Activated CD4-positive, alpha-beta T cell treated with anti-CD3 and anti-CD28 coated beads, Interleukin-2, amount 50 U/mL, for 1 hour (primary cell): ENCODE measurements around the gene NRM.
"Not testable (repeated sequence)": the region's sequence is repeated elsewhere in the genome, so short reads cannot be mapped to it uniquely, and the experiment has no call there.

Experiments used
- DNase-seq: peaks from one replicate; pipeline ENCODE4 v3.0.0-alpha.2; 2020

Gene NRM

GRCh38 chr6:30664994-30665767 is 25.6 kb downstream of the NRM start:
- no peak for DNase-seq

DNA sequence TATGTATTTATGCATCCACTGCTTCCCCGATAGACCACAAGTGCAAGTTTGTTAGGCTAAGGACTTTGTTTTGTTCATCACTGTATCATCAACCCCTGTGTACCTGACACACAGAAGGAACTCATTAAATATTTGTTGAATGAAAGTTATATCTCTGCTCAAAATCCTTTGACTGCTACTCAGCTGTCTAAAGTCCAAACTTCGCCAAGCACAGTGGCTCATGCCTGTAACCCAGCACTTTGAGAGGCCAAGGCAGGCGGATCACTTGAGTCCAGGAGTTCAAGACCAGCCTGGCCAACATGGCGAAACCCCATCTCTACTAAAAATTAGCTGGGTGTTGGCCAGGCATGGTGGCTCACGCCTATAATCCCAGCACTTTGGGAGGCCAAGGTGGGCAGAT is 32.9 kb downstream of the NRM start:
- DNase-seq: not testable (repeated sequence)

DNA sequence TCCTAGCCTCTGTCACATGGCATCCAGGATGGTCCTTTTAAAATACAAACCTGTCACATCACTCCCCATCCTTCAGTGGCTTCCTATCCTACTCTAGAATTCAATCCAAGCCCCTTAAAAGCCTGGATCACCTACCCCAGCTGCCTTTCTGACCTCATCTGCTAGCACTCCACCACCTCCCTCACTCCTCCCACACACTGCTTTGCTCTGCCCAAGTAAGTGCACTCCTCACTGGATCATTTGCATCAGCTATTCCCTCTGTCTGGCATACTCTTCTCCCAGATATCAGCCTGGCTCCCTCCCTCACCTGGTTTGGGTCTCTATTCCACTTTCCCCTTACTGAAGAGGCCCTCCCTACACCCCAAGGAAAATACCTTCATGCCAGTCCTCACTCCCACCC is 33.3 kb downstream of the NRM start:
- no peak for DNase-seq

DNA sequence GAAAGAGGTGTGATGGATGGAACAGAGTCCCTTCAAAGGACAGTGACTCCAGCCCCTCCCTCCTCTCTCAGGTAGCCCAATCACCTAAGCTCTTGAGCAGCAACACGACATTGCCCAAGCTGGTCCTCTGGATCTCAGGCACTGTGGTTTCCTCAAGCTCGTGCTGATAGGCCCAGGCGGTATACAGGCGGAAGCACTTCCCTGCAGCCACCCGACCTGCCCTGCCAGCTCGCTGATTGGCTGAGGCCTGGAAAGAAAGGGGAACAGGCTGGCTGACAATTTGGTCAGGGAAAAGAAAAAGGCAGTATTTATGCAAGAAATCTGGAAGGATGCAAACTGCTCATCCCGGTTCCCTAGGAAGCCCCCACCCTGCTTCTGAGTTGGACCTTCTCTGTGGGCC is 34.3 kb downstream of the NRM start:
- no peak for DNase-seq

DNA sequence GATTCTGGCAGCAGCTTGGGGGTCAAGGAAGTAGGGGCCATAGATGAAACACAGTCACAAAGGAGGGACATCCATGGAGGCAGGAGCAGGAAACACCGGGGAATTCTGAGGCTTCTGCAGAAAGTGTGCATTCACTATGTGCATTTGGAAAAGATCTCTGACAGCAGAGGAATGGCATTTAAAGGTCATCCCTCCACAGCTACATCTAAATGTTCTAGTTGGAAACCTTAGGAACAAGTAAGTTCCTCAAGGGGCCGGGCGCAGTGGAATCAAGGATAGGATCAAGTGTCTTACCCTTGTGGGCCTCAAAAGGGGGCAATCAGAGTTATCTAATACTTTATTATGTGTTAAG is 35.1 kb downstream of the NRM start:
- DNase-seq: no peak

DNA sequence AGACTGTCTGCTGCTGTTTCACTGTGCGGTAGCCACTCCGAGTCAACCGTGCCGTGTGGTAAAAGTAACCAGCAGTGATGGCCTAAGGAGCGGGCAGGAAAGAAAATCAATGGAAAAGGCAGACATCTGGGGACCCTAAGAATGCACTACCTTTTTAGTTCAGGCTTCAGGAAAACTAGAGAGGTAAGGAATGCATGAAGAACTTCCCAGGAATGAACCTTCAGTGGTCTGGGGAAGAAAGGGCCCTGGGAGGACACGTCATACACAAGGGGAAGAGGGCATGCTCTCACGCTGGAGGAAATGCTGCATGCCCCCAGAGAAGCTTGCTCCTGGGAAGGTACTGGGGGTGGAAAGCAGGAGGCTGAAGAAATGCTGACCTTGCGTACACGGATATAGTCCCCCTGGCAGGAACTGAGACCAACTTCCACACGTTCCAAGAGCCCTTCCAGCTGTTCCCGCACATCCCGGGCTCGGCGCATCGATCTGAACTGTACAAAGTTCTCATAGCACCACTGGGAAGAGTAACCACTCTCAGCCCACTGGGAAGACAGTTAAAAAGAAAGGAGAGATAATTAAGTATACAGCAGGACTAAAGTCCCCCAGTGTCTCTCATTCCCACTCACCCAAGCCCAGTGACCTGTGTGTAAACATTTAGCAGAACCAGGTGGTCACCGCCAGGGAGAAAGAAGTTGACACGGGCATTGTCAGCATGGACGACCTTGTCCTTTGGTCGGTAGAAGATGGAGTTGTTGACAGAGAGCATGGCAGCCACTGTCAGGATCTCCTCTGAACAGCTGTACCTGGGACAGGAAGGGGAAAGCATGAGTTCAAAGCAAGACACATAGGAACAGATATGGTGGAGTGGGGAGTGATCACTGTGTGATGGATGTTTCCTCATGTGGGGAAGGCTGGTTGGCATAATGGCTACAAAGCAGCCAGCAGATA is 35.7 kb downstream of the NRM start:
- DNase-seq: no peak

DNA sequence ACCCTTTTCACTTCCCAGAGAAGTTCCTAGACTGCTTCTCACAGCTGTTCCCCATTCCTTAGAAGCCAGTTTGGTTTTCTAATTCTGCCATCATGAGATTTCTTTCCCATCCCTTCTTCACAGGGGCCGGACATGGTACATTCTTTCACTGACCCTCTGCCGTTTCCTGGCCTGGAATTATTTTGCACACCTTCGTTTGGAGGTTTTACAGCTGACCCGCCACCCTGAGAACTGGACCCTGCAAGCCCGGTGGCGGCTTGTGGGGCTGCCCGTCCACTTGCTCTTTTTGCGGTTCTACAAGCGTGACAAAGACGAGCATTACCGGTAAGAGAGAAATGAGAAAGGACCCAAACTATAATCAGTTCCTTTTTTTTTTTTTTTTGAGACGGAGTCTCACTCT is 39.6 kb downstream of the NRM start:
- DNase-seq: no peak

GRCh38 chr6:30647242-30648116 is 43.3 kb downstream of the NRM start:
- DNase-seq: peak; percentile 67

DNA sequence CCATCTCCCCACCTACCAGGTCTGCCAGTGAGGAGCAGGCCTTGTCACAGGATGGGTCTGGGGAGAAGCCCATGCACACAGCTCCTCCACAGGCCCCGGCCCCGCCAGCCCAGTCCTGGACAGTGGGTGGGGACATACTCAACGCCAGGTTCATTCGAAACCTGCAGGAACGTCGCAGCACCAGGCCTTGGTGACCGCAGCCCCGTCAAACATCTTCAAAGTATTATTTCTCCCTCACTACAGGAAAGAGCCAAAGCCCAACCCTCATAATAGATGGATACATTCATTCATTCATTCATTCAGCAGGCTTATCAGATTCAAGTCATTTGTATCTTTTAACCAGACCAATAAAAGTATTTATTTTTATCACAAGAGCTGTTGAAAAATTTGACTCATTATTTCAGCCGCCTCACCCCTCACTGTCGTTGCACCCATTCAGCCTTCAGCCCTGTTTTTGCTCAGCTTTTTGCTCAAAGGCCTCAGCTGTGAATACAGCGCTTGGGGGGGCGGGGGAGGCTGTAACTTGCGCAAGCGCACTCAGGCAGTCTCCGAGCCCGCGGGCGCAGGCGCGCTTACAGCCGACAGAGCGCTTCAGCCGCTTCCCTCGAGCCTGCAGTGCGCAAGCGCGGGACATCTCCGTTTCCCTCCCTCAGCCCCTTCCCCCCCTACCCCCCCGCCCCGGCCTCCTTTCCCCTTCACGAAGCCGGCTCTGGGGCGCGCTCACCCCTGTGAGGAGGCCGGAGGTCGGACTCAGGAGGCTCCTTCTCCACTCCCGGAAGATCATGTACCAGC is 44.1 kb downstream of the NRM start, which contains the start of gene C6orf136:
C6orf136 (plus strand) TSS at position 684 of the 792 bp plus-strand sequence; CDS start at position 783, 99 bp downstream.
- peak; percentile 92 for DNase-seq

DNA sequence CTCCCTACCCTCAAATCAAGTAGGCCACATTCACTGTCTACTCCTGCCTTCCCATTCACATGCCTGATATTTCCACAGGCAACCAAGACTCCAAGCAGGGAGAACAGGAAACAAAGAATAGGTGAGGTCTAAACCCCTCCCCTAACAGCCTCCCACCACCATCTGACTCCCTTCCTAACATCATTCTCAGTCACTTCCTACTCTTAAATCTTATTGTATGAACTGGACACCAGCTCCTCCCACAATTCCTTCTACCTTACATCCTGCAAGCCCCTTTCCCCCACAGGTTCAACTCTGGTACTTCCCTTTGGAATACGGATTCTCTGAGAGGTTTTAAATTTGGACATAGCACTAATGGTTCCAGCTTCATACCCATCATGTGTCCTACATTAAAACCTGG is 44.8 kb downstream of the NRM start:
- DNase-seq: no peak

- no peak for DNase-seq
Measured at GRCh38 chr6:30644769-30645168, 46.0 kb downstream of the NRM start.

DNA sequence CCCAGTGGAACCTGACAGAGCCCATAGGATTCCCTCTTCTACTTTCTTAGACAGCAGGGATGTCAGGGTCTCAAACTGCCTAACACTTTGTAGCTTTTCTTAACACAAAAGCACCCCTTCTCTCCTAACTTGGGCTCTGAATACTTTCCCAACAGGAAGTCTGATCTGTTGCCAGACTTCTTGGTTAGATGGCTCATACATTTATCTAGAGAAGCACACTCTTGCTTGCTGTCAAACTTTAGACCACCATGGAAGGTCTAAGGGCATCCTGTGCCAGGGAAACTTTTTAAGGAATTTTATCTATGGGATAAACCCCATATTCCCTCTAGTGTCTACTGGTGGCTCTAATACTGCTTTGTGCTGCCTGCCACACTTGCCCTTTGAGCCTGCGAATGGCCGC is 47.1 kb downstream of the NRM start:
- DNase-seq: no peak

GRCh38 chr6:30641048-30641447 is 49.7 kb downstream of the NRM start:
- DNase-seq: no peak

DNA sequence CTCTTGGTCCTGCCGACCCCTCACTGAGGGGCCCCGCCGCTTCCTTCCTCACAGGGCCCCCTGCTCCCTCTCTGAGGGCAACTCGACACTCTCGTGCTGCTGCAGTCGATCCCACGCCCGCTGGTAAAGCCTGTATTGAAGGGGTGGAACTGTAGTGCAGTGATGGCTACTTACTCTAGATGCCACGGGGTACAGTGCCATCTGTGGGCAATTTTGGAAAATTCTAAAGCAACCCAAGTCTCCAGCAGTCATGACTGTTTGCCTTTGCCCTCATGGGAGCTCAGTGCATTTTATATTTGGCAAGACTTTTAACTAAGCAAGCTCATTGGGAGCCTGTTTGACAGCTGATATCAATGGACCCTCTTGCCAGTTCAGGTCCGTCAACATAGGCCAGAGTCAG is 50.3 kb downstream of the NRM start:
- DNase-seq: no peak
